ENCODE data around the gene ATP6V0B. TPM values are rescaled to one million over a fixed set of nuclear protein-coding genes. Genes with fewer than 3 reads are reported as not detected.

ATP6V0B gene
- total RNA-seq, 2 donors from 2014 or later, result 73.5 to 103 TPM

- H3K4me1 ChIP-seq, result peaks cover 39% of the 10 kb centered on the region
- no peaks in the 10 kb centered on the region for H3K36me3 ChIP-seq (replicated peaks in 1 of 2; ENCODE audit: insufficient read depth in 1 of 2, low read depth in 2 of 2)
- no peak overlapping the region for H3K4me3 ChIP-seq
- H3K27ac ChIP-seq, result no peak overlapping the region
- DNase-seq (no peak), ATAC-seq (no peak)
- no peaks in the 10 kb centered on the region for H3K27me3 ChIP-seq
- WGBS, 2 donors, result 83% methylated on average over 13 of the region's 13 CpGs; no CpG with 5 or more reads in 1 of the 2 donors
- no peak for TF ChIP-seq CTCF (IDR thresholded peaks at IDR 0.05)
- no peak for TF ChIP-seq POLR2A (IDR thresholded peaks at IDR 0.05)
- H3K9me3 ChIP-seq, result no peaks in the 10 kb centered on the region
- intact Hi-C loops (cut with DNase I), result no loop called here
Observed at GRCh38 chr1:43949678-43950077, 25.1 kb upstream of the ATP6V0B start.

GRCh38 chr1:43951021-43951985, 23.5 kb upstream of the ATP6V0B start:
- intact Hi-C loops (cut with DNase I), result no loop called here
- no peak for DNase-seq
- Histone ChIP-seq H3K9me3 (no peaks in the 10 kb centered on the region), H3K27me3 (no peaks in the 10 kb centered on the region), H3K36me3 (replicated peaks in 1 of 2; ENCODE audit: insufficient read depth in 1 of 2, low read depth in 2 of 2) (no peaks in the 10 kb centered on the region), H3K4me3 (no peak overlapping the region), H3K27ac (no peak overlapping the region), H3K4me1 (peaks cover 23% of the 10 kb centered on the region)
- TF ChIP-seq CTCF (IDR thresholded peaks at IDR 0.05) (no peak), POLR2A (IDR thresholded peaks at IDR 0.05) (no peak)
- 87% methylated on average over 4 of the region's 4 CpGs for WGBS, 2 donors
- no peak for ATAC-seq

- Histone ChIP-seq H3K27ac (no peak overlapping the region), H3K36me3 (replicated peaks in 1 of 2; ENCODE audit: insufficient read depth in 1 of 2, low read depth in 2 of 2) (no peaks in the 10 kb centered on the region), H3K4me3 (no peak overlapping the region), H3K27me3 (no peaks in the 10 kb centered on the region), H3K4me1 (peaks cover 14% of the 10 kb centered on the region), H3K9me3 (no peaks in the 10 kb centered on the region)
- ATAC-seq, result no peak
- TF ChIP-seq POLR2A (IDR thresholded peaks at IDR 0.05) (no peak), CTCF (IDR thresholded peaks at IDR 0.05) (no peak)
- 75 to 83% methylated on average over 8 of the region's 8 CpGs for WGBS, 2 donors
- intact Hi-C loops (cut with DNase I), result no loop called here
- DNase-seq, result peak in 1 of 4 donors; percentile 24
Observed at GRCh38 chr1:43952731-43953346, 21.9 kb upstream of the ATP6V0B start.

- H3K27ac ChIP-seq, result no peak overlapping the region
- no peaks in the 10 kb centered on the region for H3K27me3 ChIP-seq
- H3K9me3 ChIP-seq, result no peaks in the 10 kb centered on the region
- intact Hi-C loops (cut with DNase I), result no loop called here
- TF ChIP-seq CTCF (IDR thresholded peaks at IDR 0.05) (no peak), POLR2A (IDR thresholded peaks at IDR 0.05) (no peak)
- DNase-seq (no peak), ATAC-seq (no peak)
- no peaks in the 10 kb centered on the region for H3K36me3 ChIP-seq (replicated peaks in 1 of 2; ENCODE audit: insufficient read depth in 1 of 2, low read depth in 2 of 2)
- H3K4me3 ChIP-seq, result no peak overlapping the region
- WGBS, 2 donors, result 67 to 84% methylated on average over 3 of the region's 3 CpGs
- H3K4me1 ChIP-seq, result peaks cover 9% of the 10 kb centered on the region
Observed at GRCh38 chr1:43953361-43953760, 21.4 kb upstream of the ATP6V0B start.

All from body of pancreas (tissue), 4 donors.